Stimulated activated CD4-positive, alpha-beta T cell treated with anti-CD3 and anti-CD28 coated beads, Interleukin-2, amount 100 ng/mL, for 24 hours (primary cell): ENCODE measurements around the gene FAHD2A.
A peak's percentile ranks its signal among the peaks of the same experiment; 100 is the strongest.
"Not testable (repeated sequence)": the region's sequence is repeated elsewhere in the genome, so short reads cannot be mapped to it uniquely, and the experiment has no call there.

ENCODE experiments used
- DNase-seq, 2 donors: peaks; one replicate each; pipeline ENCODE4 v3.0.0-alpha.2; 2020

Gene FAHD2A

GRCh38 chr2:95402370-95403203 lies at the start of gene FAHD2A:
Gene FAHD2A, plus strand, starts transcription at chr2:95402708. Its CDS starts 2,851 bp downstream, at chr2:95405559.
- DNase-seq = peak; percentile 95 to 99

DNA sequence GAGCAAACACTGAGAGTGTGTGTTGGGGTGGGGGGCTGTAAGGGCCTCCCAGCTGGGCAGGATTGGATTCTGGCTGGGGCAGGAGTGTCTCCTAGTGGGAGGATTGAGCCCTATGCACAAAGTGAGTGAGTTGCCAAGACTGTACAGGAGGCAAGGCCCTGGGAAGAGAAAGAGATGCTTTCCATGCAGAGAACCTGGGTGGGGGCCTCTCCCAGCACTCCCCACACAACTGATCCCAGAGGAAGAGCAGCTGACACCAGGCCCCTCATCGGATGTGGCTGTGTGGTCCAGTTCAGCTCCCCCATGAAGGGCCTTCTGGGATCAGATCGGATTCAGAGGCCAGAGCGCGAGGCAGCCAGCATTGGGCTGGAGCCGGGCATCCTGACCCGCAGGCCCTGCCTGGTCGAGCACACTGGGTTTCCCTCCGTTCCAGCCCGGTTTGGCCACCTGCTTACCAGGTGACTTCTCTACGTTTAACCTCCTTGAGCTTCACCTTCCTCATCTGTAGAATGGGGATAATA lies 49.4 kb upstream of the FAHD2A start:
- no peak for DNase-seq

DNA sequence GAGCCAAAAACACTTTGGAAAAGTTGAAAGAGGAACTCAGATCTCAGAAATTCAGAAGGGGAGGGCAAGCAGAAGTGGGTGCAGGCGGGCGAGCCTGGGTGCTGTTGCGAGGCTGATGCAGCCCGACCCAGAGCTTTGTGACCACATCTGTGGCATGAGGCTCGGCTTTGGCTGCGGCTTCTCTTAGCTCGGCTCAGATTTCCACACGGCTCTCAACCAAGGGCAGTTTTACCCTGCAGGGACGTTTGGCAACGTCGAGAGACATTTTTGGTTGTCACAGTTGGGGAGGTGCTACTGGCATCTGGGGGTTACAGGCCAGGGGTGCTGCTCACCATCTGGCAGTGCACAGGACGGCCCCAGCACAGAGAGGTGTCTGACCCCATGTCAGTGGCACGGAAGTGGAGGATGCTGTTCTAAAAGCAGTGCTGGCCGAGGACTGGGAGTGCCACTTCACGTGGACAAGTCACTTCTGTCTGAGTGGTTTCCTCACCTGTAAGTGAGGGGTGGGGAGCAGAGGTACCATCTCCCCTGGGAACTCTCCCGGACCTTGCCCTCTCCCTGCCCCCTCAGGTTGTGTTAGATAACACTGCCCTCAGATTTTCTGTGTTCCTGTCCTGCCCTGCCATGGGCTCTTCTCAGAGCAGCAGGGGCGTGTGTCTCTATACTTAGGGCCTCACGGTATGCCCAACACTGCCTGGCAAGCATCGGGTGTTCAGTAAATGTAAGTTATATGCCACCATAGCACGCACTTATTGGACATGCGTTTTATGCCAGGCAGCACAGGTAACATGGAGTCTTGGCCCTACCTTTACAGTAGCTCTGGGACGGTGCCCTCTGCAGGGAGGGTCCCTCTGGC lies 48.7 kb upstream of the FAHD2A start:
- DNase-seq = no peak

DNA sequence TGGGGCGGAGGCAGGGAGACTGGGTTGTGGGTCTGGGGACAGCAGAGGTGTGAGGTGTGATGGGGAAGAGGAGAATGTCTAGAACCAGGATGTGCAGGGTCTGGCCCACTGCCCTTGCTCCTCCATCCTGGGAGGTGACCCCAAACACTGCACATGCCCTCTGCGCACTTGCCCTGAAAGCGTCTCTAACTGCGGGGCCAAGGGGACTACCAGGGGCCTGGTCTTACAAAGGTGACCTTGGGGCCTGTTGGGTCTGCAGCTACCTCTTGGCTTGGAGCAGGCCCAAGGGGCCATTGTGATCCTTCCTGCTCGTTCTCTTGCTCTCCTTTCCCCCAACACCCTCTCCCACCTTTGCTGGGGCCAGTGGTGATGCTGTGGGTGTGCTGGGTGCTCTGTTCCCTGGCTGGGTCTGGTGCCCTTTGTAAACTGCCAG lies 48.0 kb upstream of the FAHD2A start:
- no peak for DNase-seq

DNA sequence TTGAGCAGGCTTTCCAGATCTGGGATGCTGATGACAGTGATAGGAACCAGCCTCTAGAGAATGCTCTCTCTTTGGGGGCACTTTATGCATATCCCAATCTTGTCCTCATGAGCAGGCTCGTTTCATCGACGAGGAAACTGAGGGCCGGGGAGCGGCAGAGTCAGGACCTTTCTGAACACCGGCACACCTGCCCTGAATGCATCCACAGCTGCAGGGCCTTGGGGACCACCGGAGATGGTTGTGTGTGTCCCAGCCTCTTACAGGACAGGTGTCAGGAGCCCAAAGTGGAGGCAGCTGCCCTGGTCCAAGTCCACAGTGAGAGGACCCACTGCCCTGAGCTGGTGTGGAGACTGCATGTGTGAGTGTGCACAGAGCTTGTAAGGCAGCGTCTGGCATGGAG lies 47.6 kb upstream of the FAHD2A start:
- DNase-seq = no peak

DNA sequence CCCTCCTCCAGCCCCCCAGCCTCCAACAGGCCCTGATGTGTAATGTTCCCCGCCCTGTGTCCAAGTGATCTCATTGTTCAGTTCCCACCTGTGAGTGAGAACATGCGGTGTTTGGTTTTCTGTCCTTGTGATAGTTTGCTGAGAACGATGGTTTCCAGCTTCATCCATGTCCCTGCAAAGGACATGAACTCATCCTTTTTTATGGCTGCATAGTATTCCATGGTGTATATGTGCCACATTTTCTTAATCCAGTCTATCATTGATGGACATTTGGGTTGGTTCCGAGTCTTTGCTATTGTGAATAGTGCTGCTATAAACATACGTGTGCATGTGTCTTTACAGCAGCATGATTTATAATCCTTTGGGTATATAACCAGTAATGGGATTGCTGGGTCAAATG lies 47.0 kb upstream of the FAHD2A start:
- not testable (repeated sequence) for DNase-seq

- no peak for DNase-seq
Measured at GRCh38 chr2:95356821-95357700, 45.4 kb upstream of the FAHD2A start.

- DNase-seq = no peak
Measured at GRCh38 chr2:95357717-95358280, 44.7 kb upstream of the FAHD2A start.

DNA sequence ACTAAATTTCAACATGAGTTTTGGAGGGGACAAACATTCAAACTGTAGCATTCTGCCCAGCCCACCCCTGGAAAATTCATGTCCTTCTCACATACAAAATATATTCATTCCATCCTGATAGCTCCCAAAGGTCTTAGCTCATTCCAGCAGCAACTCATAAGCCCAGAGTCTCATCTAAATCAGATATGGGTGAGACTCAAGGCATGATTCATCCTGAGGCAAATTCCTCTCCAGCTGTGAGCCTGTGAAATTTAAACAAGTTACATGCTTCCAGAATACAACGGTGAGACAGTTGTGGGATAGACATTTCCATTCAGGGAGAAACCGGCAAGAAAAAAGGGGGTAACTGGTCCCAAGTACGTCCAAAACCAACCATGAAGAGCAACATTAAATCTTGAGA lies 43.5 kb upstream of the FAHD2A start:
- no peak for DNase-seq

- DNase-seq = no peak
Measured at GRCh38 chr2:95359501-95359930, 43.0 kb upstream of the FAHD2A start.

GRCh38 chr2:95361216-95361980 lies 41.1 kb upstream of the FAHD2A start:
- DNase-seq = no peak

- no peak for DNase-seq
Measured at GRCh38 chr2:95362486-95362885, 40.0 kb upstream of the FAHD2A start.

DNA sequence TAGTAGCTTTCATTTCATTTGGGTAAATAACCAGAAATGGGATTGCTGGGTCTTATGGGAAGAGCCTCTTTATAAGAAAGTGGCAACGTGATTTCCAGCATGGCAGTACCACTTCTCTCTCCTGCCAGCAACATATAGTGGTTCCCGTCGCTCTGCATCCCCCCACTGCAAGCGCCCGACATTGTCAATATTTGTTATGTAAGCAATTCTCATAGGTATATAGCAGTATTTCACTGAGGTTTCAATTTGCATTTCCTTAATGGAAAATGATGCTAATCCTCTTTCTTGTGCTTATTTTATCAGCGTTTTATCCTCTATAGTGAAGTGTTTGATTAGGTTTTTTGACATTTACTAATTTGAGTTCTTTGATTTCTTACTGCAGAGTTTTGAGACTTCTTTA lies 36.0 kb upstream of the FAHD2A start:
- no peak for DNase-seq

DNA sequence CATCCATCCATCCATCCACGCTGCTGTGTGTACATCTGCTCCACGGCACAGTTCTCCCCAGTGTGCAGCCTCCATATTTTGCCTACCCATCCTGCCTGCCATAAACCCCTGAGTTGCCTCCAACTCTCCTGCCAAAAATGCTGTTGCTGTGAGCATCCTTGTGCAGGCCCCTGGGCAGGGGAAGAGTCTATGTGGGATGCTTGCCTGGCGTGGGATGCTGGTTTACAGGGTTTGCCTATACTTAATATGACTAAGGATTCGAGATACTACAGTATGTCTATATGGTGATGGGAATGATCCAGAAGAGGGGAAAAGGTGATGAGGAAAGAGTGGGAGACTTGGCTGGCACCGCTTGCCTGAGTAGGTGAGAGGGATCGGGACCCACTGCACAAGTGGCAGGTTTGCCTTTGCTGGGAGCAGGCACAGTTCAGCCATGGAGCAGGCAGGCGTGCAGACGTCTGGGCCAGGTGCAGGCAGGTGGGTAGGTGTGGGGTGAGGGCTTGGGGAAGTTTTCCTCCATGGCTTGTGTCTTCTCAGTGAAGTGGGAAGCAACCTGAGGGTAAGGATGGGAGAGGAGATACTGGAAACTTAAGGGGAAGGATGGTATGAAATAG lies 30.2 kb upstream of the FAHD2A start:
- no peak for DNase-seq

DNA sequence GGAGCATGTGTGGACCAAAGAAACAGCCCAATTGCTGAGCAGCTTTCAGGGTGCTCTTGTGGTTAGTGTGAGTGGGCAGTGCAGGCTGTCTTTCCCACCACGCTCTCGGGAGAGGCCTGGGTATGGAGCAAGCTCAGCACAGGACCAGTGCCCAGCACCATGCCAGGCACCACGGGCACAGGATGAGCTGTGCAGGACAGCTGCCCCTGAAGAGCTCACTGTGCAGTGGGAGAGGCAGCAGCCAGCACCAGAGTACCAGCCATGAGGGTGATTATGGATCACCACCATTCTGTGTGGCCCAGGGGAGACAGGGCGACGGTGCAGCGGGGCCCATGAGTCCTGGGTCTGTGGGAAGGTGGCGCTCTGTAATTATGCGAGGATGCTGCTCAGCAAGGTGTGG lies 29.7 kb upstream of the FAHD2A start:
- no peak for DNase-seq

- DNase-seq = no peak
Measured at GRCh38 chr2:95374029-95374428, 28.5 kb upstream of the FAHD2A start.

DNA sequence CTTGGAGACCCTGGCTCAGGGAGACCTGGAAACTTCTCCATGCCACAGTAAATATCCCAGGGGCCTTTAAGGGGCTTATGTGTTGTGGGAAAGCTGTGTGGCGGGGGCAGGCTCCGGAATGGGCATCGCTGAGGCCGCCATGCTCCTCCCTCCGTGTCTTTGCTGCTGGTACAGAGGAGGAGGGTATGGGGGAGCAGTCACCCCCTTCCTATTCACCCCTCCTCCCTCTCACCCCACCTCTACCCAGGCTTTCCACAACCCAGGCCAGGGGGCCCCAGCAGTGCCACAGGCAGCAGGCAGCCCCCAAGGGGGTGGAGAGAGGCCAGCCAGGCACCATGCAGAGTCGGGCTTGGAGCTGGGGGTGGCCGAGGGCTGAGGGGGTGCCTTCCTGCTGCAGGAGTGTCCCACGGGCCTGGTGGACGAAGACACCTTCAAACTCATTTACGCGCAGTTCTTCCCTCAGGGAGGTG lies 28.0 kb upstream of the FAHD2A start:
- DNase-seq = no peak

DNA sequence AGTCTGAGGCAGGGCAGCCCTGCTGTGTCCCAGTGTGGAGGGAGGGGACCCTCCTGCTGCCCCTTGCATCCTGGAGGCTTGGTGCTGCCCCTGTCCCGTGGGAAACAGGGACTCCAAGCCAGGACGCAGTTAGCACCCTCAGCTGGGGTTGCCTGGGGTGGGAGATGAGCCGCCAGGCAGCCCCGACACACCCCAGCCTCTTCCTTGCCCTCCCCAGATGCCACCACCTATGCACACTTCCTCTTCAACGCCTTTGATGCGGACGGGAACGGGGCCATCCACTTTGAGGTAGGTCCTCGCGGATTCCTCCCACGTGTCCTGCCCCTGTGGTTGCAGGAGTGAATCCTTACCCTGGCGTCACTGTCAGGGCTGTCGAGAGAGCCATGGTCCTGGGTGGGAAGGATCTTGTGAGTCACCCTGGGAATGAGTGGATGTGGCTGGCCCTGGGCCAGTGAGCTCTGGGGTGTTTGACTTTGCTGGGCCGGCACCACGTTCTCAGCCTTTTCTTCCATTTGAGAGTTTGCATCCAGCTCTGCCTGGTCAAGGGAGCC lies 27.5 kb upstream of the FAHD2A start:
- DNase-seq = no peak

DNA sequence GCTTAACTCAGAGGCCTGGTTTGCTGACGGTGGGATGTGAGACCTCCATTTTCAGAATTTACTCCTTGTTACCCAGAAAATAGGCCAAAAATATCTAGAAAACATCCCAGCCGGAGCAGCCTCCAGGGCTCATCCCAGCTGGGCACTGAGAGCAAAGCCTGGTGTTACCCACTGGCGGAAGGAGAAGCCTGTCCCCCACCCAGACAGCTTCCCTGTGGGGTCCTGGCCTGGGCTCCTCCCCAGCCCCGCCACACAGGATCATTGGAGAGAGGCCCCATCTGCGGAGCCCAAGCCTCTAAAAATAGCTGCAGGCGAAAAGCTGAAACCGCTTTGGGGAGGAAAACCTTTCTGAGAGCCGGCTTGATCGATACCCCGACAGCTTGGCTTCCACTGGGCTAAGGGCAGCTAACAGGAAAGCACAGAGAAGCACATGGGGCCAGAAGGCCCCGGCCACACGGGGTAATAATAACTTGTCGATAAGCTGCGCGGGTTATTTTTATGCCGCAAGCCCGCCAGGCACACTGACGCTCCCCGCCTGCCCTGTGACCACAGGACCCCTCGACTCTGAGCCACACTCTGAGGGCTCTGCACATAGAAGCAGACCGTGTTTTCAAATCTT lies 26.9 kb upstream of the FAHD2A start:
- no peak for DNase-seq
